ENCODE measurements around the gene AJM1.
"Not testable (repeated sequence)": the region's sequence is repeated elsewhere in the genome, so short reads cannot be mapped to it uniquely, and the experiment has no call there.

The AJM1 gene

DNA sequence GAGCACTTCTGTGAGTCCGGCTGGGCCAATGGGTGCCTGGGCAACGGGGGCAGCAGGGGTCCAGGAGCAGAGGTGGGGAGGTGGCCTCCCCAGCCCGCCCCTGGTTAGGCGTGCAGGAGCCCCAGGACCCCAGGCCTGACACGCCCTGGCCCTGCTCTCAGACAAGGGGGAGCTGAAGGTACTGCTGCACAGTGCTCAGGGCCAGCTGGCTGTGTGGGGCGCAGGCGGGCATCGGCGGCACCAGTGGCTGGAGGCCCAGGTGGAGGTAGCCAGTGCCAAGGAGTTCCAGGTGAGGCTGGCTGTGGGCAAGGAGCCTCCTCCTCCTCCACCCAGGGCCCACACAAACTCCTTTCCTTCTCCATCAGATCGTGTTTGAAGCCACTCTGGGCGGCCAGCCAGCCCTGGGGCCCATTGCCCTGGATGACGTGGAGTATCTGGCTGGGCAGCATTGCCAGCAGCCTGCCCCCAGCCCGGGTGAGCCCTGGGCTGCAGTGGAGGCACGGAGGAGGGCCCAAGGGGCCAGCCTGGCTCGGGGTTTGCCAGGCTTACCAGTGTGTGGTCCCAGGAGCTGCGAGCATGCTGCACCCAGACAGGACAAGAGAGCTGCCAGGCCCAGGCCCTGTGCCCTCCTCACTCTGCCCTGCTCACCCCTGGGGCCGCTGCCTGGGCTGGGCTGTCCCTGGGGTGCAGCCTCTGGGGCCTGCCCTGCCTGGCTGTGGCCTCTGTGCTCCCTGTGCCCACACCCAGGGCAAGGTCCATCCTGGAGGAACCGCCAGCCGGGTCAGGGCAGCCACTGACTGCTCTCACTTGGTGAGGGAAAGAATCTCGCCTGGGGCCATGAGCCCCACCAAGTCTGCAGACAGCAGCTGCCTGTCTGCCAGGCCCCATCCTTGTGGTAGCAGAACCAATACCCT lies 16.8 kb downstream of the AJM1 start:
- Histone ChIP-seq H3K4me3 (ENCODE audit: low read length) (no peak overlapping the region), H3K27me3 (ENCODE audit: control insufficient read depth, insufficient read depth, low read length) (no peaks in the 10 kb centered on the region), H3K36me3 (ENCODE audit: control insufficient read depth, insufficient read depth, low read length) (peaks cover 11% of the 10 kb centered on the region), H3K4me1 (ENCODE audit: control insufficient read depth, insufficient read depth, low read length) (peaks cover 67% of the 10 kb centered on the region), H3K9me3 (ENCODE audit: control insufficient read depth, low read length) (no peaks in the 10 kb centered on the region), H3K9ac (ENCODE audit: low read length) (peak overlapping the region; percentile 62)

DNA sequence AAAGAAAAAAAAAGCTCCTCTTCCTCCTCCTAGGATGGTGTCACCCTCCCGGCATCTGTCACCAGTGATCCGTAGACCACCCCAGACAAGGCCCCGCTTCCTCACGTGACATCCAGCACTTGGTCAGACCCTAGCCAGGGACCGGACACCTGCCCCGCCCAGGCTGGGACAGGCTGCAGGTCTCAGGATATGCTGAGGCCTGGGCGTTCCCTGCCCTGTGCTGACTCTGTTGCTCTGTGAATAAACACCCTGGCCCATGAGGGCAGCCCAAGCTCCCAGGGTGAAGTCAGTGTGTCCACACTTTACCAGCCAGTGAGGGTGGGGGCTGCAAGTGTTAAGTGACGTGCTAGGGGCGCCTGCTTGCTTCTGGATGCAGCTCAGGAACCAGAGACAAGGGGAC lies 18.3 kb downstream of the AJM1 start:
- Histone ChIP-seq H3K4me3 (ENCODE audit: low read length) (no peak overlapping the region), H3K9ac (ENCODE audit: low read length) (peak overlapping the region; percentile 24), H3K36me3 (ENCODE audit: control insufficient read depth, insufficient read depth, low read length) (peaks cover 11% of the 10 kb centered on the region), H3K4me1 (ENCODE audit: control insufficient read depth, insufficient read depth, low read length) (peaks cover 66% of the 10 kb centered on the region), H3K9me3 (ENCODE audit: control insufficient read depth, low read length) (no peaks in the 10 kb centered on the region), H3K27me3 (ENCODE audit: control insufficient read depth, insufficient read depth, low read length) (no peaks in the 10 kb centered on the region)

DNA sequence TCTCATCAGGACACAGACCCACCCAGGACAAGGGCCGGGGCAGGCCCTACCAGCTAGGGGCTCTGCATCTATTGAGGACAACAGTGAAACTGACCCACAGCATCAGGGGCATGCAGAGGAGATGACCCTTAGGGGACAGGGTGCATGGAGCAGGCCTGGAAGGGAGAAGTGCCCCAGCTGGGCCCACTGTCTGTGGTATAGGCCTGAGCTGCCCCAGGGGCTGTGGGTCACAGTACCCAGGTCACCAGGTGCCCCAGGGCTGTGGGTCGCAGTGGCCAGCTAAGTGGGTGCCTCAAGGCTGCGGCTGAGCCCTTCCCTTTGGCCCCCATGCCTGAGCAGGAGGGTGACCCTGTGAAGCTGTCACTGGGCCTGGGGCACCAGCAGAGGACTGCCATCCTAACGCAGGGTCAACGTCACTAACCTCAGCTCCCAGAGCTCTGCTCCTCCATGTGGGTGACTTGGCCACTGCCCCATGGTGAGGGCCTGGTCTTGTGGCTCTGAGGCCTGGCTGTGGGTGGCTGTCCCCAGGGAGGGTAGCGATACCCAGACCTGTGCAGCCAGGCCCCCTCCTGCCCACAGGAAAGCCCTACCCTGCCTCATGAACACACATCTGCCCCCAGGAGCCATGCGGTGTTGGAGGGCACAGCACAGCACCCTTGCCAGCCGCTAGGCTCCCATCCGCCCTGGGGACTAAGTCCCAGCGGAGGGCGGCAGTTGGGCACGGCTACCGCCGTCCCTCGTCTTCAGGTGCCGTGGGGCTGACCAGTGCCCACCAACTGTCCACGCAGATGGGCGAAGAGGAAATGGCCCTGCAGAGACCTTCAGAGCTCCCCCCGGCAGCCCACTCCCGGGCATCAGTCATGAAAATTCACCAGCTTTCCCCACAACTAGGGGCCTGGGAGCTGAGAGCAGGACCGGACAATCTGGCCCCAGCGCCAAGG lies 18.9 kb downstream of the AJM1 start:
- Histone ChIP-seq H3K27me3 (ENCODE audit: control insufficient read depth, insufficient read depth, low read length) (no peaks in the 10 kb centered on the region), H3K4me3 (ENCODE audit: low read length) (no peak overlapping the region), H3K4me1 (ENCODE audit: control insufficient read depth, insufficient read depth, low read length) (peaks cover 67% of the 10 kb centered on the region), H3K9ac (ENCODE audit: low read length) (peak overlapping the region; percentile 24), H3K9me3 (ENCODE audit: control insufficient read depth, low read length) (no peaks in the 10 kb centered on the region), H3K36me3 (ENCODE audit: control insufficient read depth, insufficient read depth, low read length) (peaks cover 11% of the 10 kb centered on the region)

DNA sequence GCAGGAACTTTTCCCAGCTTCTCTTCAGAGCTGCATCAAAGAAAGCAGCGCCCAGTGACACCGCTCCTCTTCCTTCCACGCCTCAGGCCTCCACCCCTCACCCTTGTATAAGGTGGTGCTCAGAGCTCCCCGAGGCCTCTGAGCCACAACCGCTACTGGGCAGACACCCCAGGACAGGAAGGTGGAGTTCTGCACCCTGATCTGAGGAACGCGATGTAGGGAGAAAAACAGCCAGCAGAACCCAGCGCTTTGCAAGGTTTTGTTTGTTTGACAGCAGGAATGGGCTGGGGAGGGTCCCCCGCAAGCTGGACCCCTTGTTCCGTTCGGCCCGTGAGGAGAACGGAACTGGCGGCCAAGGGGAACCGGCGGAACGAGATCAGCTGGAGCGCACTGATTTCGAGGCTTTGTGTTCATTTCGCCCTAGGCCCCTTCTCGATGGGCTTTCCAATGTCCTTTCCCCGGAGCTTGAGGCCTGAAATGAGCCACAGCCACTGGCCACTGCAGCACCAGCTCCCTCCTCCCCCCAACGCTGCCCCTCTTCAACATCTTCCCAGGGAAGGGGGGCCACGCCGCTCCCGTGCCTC lies 19.7 kb downstream of the AJM1 start:
- H3K9ac ChIP-seq (ENCODE audit: low read length), result no peak overlapping the region
- peaks cover 61% of the 10 kb centered on the region for H3K4me1 ChIP-seq (ENCODE audit: control insufficient read depth, insufficient read depth, low read length)
- no peak overlapping the region for H3K4me3 ChIP-seq (ENCODE audit: low read length)
- H3K9me3 ChIP-seq (ENCODE audit: control insufficient read depth, low read length), result no peaks in the 10 kb centered on the region
- H3K27me3 ChIP-seq (ENCODE audit: control insufficient read depth, insufficient read depth, low read length), result no peaks in the 10 kb centered on the region
- H3K36me3 ChIP-seq (ENCODE audit: control insufficient read depth, insufficient read depth, low read length), result peaks cover 11% of the 10 kb centered on the region

DNA sequence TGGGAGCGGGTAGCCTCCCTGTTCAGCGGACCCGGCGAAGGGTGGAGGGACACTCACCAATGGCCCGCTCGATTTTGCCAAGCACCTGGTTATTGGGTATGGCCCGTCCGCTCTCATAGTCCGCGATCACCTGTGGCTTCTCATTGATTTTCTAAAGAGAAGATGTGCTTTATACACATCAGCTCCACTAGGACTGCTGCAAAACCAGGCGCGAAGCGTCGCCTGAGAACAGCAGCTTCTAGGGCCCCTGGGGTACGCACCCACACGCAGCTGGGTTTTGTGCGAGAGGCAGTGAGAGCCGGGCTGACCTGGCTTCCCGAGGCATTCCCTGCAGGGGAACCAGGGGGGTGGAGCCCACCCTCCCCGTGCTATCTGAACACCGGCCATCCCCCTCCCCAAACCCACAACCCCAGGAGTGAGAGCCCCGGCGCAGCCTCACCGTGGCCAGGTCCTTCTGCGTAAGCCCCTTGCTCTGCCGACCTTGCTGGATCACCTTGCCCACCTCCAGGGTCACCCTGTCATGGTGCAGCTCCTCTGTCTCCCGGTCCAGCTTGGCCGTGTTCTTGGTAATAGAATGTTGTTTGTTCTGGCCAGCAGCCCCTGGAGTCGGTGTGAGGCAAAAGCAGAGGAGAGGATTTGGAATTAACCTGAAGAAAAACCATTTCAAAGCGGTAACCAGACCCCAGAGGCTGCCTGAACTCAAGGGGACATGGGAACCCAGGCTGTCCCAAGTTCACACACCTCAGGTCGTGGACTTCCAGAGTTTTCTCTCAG lies 20.8 kb downstream of the AJM1 start:
- H3K36me3 ChIP-seq (ENCODE audit: control insufficient read depth, insufficient read depth, low read length), result peaks cover 11% of the 10 kb centered on the region
- peaks cover 50% of the 10 kb centered on the region for H3K4me1 ChIP-seq (ENCODE audit: control insufficient read depth, insufficient read depth, low read length)
- no peak overlapping the region for H3K4me3 ChIP-seq (ENCODE audit: low read length)
- H3K9me3 ChIP-seq (ENCODE audit: control insufficient read depth, low read length), result no peaks in the 10 kb centered on the region
- H3K27me3 ChIP-seq (ENCODE audit: control insufficient read depth, insufficient read depth, low read length), result no peaks in the 10 kb centered on the region
- no peak overlapping the region for H3K9ac ChIP-seq (ENCODE audit: low read length)

DNA sequence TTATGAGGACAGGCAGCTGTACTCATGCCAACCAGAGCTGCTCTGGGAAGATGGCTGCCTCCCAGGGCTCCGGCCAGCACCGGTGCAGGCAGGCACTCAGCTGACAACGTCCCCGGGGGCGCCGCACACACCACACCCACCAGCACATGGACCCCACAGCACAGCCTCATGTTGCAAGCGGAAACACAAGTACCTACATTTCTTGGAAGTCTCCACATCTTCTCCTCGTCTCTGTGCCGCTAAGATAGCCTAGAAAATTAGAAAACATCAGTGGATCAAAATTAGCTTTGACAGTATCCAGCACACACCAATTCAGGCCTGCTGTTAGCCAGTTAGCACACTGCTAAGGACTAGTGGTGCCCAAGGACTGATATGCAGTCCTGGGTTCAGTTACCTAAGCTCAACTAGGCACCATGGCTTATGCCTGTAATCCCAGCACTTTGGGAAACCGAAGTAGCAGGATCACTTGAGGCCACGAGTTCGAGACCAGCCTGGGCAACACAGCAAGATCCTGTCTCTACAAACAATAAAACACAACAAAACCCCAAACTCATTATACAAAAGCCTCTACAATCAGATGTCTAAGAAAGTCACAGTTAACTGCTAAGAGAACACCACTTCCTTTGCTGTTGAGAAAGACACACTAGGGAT lies 21.5 kb downstream of the AJM1 start:
- Histone ChIP-seq H3K27me3 (ENCODE audit: control insufficient read depth, insufficient read depth, low read length) (no peaks in the 10 kb centered on the region), H3K36me3 (ENCODE audit: control insufficient read depth, insufficient read depth, low read length) (peaks cover 11% of the 10 kb centered on the region), H3K9me3 (ENCODE audit: control insufficient read depth, low read length) (no peaks in the 10 kb centered on the region), H3K4me3 (ENCODE audit: low read length) (no peak overlapping the region), H3K9ac (ENCODE audit: low read length) (no peak overlapping the region), H3K4me1 (ENCODE audit: control insufficient read depth, insufficient read depth, low read length) (peaks cover 43% of the 10 kb centered on the region)

DNA sequence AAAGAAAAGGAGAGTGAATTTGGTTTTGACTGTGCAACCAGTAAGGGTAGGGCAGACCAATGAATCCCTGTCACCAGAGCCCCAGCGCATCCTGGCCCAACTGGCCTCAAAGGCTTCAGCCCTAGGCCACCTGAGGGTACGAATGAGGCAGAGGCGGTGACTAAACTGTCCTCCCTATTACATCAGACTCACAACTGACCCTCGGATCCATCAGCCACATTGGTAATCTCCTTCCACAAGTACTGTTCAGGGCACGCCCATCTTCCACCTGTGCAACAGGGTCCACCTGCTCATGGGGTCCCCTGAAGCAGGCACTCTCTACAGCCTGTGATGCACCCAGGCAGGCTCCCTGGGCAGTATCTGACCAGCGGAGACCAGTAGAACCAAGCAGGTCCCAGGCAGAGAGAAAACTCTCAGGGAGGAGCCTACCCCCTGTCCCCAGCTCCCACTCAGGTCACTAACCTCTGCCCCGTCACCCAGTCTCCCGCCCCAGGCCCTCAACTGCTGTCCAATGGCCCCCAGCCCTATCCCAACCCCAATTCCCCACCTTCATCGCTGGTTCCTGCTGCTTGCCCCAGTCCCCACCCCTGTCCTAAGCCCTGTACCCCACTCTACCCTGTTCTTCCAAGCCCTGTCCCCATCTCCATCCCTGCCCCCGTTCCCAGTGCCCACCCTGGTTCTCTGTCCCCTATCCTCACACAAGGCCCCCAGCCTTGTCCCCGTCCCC lies 22.9 kb downstream of the AJM1 start:
- Histone ChIP-seq H3K27me3 (ENCODE audit: control insufficient read depth, insufficient read depth, low read length) (no peaks in the 10 kb centered on the region), H3K9ac (ENCODE audit: low read length) (peak overlapping the region; percentile 90), H3K9me3 (ENCODE audit: control insufficient read depth, low read length) (no peaks in the 10 kb centered on the region), H3K4me1 (ENCODE audit: control insufficient read depth, insufficient read depth, low read length) (peaks cover 28% of the 10 kb centered on the region), H3K36me3 (ENCODE audit: control insufficient read depth, insufficient read depth, low read length) (peaks cover 11% of the 10 kb centered on the region), H3K4me3 (ENCODE audit: low read length) (peak overlapping the region; percentile 51)

DNA sequence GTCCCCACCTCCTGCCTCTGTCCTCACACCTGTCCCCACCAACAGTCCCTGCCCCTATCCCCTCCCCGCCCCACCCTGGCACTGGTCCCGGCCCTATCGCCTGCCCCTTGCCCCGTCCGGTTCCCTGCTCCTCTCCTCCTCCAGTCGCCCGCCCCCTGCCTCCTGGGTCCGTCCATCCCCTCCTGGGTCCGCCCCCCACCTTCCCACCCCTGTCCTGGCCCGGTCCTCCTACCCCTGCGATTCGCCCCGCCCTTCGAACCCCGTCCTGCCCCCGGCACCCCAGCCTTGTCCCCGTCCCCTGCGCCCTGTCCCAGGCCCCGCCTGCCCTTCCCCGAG lies 23.5 kb downstream of the AJM1 start:
- no peaks in the 10 kb centered on the region for H3K27me3 ChIP-seq (ENCODE audit: control insufficient read depth, insufficient read depth, low read length)
- no peak overlapping the region for H3K4me3 ChIP-seq (ENCODE audit: low read length)
- H3K9me3 ChIP-seq (ENCODE audit: control insufficient read depth, low read length), result no peaks in the 10 kb centered on the region
- peaks cover 11% of the 10 kb centered on the region for H3K36me3 ChIP-seq (ENCODE audit: control insufficient read depth, insufficient read depth, low read length)
- peaks cover 23% of the 10 kb centered on the region for H3K4me1 ChIP-seq (ENCODE audit: control insufficient read depth, insufficient read depth, low read length)
- peak overlapping the region; percentile 90 for H3K9ac ChIP-seq (ENCODE audit: low read length)

DNA sequence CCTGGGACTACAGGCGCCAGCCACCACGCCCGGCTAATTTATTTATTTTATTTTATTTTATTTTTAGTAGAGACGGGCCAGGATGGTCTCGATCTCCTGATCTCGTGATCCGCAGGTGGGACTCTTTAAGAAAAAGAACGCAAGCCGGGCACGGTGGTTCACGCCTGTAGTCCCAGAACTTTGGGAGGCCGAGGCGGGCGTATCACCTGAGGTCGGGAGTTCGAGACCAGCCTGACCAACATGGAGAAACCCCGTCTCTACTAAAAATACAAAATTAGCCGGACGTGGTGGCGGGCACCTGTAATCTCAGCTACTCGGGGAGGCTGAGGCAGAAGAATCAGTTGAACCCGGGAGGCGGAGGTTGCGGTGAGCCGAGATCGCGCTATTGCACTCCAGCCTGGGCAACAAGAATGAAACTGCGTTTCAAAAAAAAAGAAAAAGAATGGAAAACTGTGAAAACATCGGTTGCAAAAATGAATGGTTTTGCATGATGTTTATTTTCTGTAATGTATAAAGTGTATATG lies 24.7 kb downstream of the AJM1 start:
- H3K9ac ChIP-seq (ENCODE audit: low read length); H3K4me3 ChIP-seq (ENCODE audit: low read length); H3K9me3 ChIP-seq (ENCODE audit: control insufficient read depth, low read length); H3K27me3 ChIP-seq (ENCODE audit: control insufficient read depth, insufficient read depth, low read length): not testable (repeated sequence)
- Histone ChIP-seq H3K36me3 (ENCODE audit: control insufficient read depth, insufficient read depth, low read length) (peaks cover 11% of the 10 kb centered on the region), H3K4me1 (ENCODE audit: control insufficient read depth, insufficient read depth, low read length) (peaks cover 11% of the 10 kb centered on the region)

DNA sequence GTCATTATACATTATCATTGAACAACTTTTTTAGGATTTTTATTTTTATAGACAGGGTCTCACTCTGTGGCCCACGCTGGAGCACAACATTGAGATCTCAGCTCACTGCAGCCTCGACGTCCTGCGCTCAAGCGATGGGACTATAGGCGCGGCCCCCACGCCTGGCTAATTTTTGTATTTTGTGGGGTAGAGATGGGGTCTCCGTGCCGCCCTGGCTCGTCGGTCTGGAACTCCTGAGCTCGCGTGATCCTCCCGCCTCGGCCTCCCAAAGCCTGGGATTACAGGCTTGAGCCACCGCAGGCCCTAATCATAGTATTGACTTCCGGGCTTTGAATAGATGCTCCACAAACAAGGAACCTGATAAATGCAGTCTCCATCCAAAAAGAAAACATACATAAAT lies 25.2 kb downstream of the AJM1 start:
- Histone ChIP-seq H3K9me3 (ENCODE audit: control insufficient read depth, low read length) (no peaks in the 10 kb centered on the region), H3K36me3 (ENCODE audit: control insufficient read depth, insufficient read depth, low read length) (peaks cover 7% of the 10 kb centered on the region), H3K4me1 (ENCODE audit: control insufficient read depth, insufficient read depth, low read length) (peaks cover 7% of the 10 kb centered on the region), H3K27me3 (ENCODE audit: control insufficient read depth, insufficient read depth, low read length) (no peaks in the 10 kb centered on the region), H3K9ac (ENCODE audit: low read length) (no peak overlapping the region), H3K4me3 (ENCODE audit: low read length) (no peak overlapping the region)
